ENCODE data around the gene NDUFA8. TPM values are rescaled to one million over a fixed set of nuclear protein-coding genes. Genes with fewer than 3 reads are reported as not detected.

The NDUFA8 gene
- total and polyA plus RNA-seq, 9 of the 15 experiments (the other 6 are each of a cell fraction or from before 2014, with no cell fraction given), result 105 to 212 (median 133) TPM

DNA sequence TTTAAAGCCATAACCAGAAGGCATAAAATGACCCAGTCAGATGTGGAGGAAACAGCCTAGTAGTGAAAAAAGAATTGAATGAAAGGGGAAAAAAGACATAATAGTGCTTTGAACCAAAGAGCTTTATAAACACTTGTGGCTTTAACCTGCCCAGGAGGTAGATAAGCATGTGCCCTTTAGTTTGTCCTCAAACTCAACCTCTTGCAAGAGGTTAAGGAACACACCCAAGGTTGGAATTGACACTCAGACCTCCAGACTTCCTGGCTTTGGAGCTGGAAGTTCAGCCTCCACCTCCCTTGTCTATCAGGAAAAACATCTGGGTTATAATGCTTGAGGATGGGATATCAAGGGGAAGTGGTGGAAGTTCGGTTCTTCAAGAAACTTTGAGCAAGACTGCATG, 16.3 kb downstream of the NDUFA8 start:
- Histone ChIP-seq H3K79me2 (ENCODE audit: control insufficient read depth, insufficient read depth, low read length) (no peaks in the 10 kb centered on the region), H3K27ac (ENCODE audit: extremely low read depth, low read depth, low read length) (no peak overlapping the region), H3K9me1 (ENCODE audit: control insufficient read depth, insufficient read depth, low read length) (no peaks in the 10 kb centered on the region), H3K9ac (ENCODE audit: insufficient read depth in 1 of 2, low read depth in 2 of 2, low read length in 2 of 2) (no peak overlapping the region), H3K4me1 (replicated peaks in 1 of 2; ENCODE audit: control insufficient read depth in 2 of 2, insufficient read depth in 2 of 2, low read length in 2 of 2) (peaks cover 0 to 3% of the 10 kb centered on the region in 2 experiments; a peak in 2 of 5 replicates), H2AFZ (ENCODE audit: low read depth, low read length) (no peak overlapping the region), H3K27me3 (ENCODE audit: control insufficient read depth in 2 of 2, insufficient read depth in 2 of 2, low read length in 2 of 2) (no peaks in the 10 kb centered on the region; a peak in 1 of 5 replicates), H4K20me1 (replicated peaks; ENCODE audit: control insufficient read depth, insufficient read depth, low read length) (peaks cover 14% of the 10 kb centered on the region), H3K4me2 (ENCODE audit: insufficient read depth, low read length) (no peak overlapping the region), H3K4me3 (no peak overlapping the region), H3K36me3 (ENCODE audit: control insufficient read depth, insufficient read depth, low read length) (peaks cover 65% of the 10 kb centered on the region), H3K9me3 (replicated peaks; ENCODE audit: control insufficient read depth, insufficient read depth, low read depth, low read length) (no peaks in the 10 kb centered on the region)
- TF ChIP-seq LEF1 (IDR thresholded peaks at IDR 0.05) (no peak), KDM5B (IDR thresholded peaks at IDR 0.05; ENCODE audit: insufficient replicate concordance, low read depth, low read length) (no peak), ARNT (IDR thresholded peaks at IDR 0.05) (no peak), TRIM28 (IDR thresholded peaks at IDR 0.05) (no peak), ILF3 (IDR thresholded peaks at IDR 0.05; ENCODE audit: borderline replicate concordance) (no peak)
- intact Hi-C loops (cut with micrococcal nuclease) (no loop called here), in situ Hi-C loops (cut with MboI) (no loop called here)
- DNase-seq (ENCODE audit: extremely low read depth in 1 of 4, low spot score in 3 of 4) (no peak), ATAC-seq (no peak), FAIRE-seq (no peak)
- CTCF ChIA-PET (ENCODE audit: low intra/inter-chr PET ratio), result no interaction called here
- no TSS peak for BruUV-seq (replicated peaks)
- 50% methylated on average over 1 of the region's 1 CpG for WGBS (ENCODE audit: insufficient coverage, low coverage, missing lambda C conversion rate)
- POLR2A ChIA-PET, result no interaction called here

DNA sequence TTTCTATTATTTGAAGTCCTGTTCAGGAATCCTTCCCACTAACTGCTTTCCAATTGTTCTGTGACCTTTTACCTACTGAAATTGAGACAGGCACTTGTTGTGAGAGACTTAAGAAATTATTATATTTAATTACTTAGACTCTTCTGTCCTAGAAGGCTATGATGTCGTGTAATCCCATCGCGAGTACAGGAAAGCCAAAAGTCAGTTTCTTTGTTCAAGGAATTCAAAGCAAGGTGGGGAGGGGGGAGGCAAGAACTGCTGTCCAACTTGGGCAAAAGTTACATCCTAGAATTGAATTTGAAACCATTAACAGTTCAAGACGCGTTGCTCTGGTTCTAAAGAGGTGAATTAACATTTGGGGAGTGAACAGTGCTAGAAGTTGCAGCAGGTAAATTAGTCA, 17.9 kb downstream of the NDUFA8 start:
- H3K79me2 ChIP-seq (ENCODE audit: control insufficient read depth, insufficient read depth, low read length), result no peaks in the 10 kb centered on the region
- TF ChIP-seq HOXB6 (CRISPR knock-in tag; IDR thresholded peaks at IDR 0.05; ENCODE audit: borderline replicate concordance) (no peak), SIX5 (IDR thresholded peaks at IDR 0.05; ENCODE audit: borderline replicate concordance in 1 of 2, insufficient read depth in 1 of 2, low read depth in 1 of 2, low read length in 2 of 2) (no peak), PHF20 (IDR thresholded peaks at IDR 0.05; ENCODE audit: partially characterized antibody) (no peak), HNRNPK (IDR thresholded peaks at IDR 0.05; ENCODE audit: low read depth, low read length, poor library complexity, severe bottlenecking) (no peak), ZNF696 (CRISPR knock-in tag; conservative IDR thresholded peaks at IDR 0.05) (no peak)
- TF ChIP-seq, protein P1, sequence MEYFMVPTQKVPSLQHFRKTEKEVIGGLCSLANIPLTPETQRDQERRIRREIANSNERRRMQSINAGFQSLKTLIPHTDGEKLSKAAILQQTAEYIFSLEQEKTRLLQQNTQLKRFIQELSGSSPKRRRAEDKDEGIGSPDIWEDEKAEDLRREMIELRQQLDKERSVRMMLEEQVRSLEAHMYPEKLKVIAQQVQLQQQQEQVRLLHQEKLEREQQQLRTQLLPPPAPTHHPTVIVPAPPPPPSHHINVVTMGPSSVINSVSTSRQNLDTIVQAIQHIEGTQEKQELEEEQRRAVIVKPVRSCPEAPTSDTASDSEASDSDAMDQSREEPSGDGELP (CRISPR knock-in tag; IDR thresholded peaks at IDR 0.05; ENCODE audit: borderline replicate concordance), result no peak

More for the DNA sequence above, 17.9 kb downstream of the NDUFA8 start:
- Histone ChIP-seq H3K4me3 (no peak overlapping the region), H4K20me1 (replicated peaks; ENCODE audit: control insufficient read depth, insufficient read depth, low read length) (peaks cover 14% of the 10 kb centered on the region), H3K27ac (ENCODE audit: extremely low read depth, low read depth, low read length) (no peak overlapping the region), H3K9ac (ENCODE audit: insufficient read depth in 1 of 2, low read depth in 2 of 2, low read length in 2 of 2) (no peak overlapping the region), H3K36me3 (ENCODE audit: control insufficient read depth, insufficient read depth, low read length) (peaks cover 50% of the 10 kb centered on the region), H3K4me2 (ENCODE audit: insufficient read depth, low read length) (no peak overlapping the region), H3K9me3 (replicated peaks; ENCODE audit: control insufficient read depth, insufficient read depth, low read depth, low read length) (no peaks in the 10 kb centered on the region), H2AFZ (ENCODE audit: low read depth, low read length) (no peak overlapping the region), H3K27me3 (ENCODE audit: control insufficient read depth in 2 of 2, insufficient read depth in 2 of 2, low read length in 2 of 2) (peaks cover 0 to 2% of the 10 kb centered on the region in 2 experiments; a peak in 1 of 5 replicates), H3K9me1 (ENCODE audit: control insufficient read depth, insufficient read depth, low read length) (no peaks in the 10 kb centered on the region), H3K4me1 (replicated peaks in 1 of 2; ENCODE audit: control insufficient read depth in 2 of 2, insufficient read depth in 2 of 2, low read length in 2 of 2) (peaks cover 0 to 3% of the 10 kb centered on the region in 2 experiments; a peak in 2 of 5 replicates)
- ChIA-PET CTCF (ENCODE audit: low intra/inter-chr PET ratio) (no interaction called here), POLR2A (no interaction called here)
- DNase-seq (ENCODE audit: extremely low read depth in 1 of 4, low spot score in 3 of 4), result no peak
- intact Hi-C loops (cut with micrococcal nuclease), result no loop called here
- FAIRE-seq, result no peak
- no peak for ATAC-seq
- 91% methylated on average over 5 of the region's 5 CpGs for WGBS (ENCODE audit: insufficient coverage, low coverage, missing lambda C conversion rate)
- no TSS peak for BruUV-seq (replicated peaks)
- in situ Hi-C loops (cut with MboI), result no loop called here

Data from K562 (cell line).